HFFc6 (cell line): ENCODE results near the gene NPRL2. TPM values are rescaled to one million over a fixed set of nuclear protein-coding genes. Genes with fewer than 3 reads are reported as not detected.

Source experiments
- DNase-seq: peaks from one replicate; pipeline ENCODE4 v3.0.0-alpha.2; 2018
- H3K27ac Mint-ChIP-seq: 2 replicates; pipeline ENCODE4 v1.8.0; 2020; ENCODE audit warnings: mild to moderate bottlenecking, mixed read lengths
- H3K27me3 Mint-ChIP-seq: 2 replicates; pipeline ENCODE4 v1.8.0; 2021; ENCODE audit warnings: mild to moderate bottlenecking, moderate library complexity, mixed read lengths; ENCODE audit not compliant: insufficient read depth
- H3K36me3 Mint-ChIP-seq: 2 replicates; pipeline ENCODE4 v1.8.0; 2021; ENCODE audit warnings: low read depth, mixed read lengths
- H3K4me1 Mint-ChIP-seq: 2 replicates; pipeline ENCODE4 v1.8.0; 2020; ENCODE audit warnings: low read depth, mixed read lengths
- H3K4me3 Mint-ChIP-seq: 2 replicates; pipeline ENCODE4 v1.8.0; 2020; ENCODE audit warnings: mild to moderate bottlenecking, moderate library complexity, mixed read lengths
- H3K9me3 Mint-ChIP-seq: 2 replicates; pipeline ENCODE4 v1.8.0; 2020; ENCODE audit warnings: mild to moderate bottlenecking, mixed read lengths
- CTCF ChIP-seq: fragments of 200-600 bp; sonication (generic); IDR thresholded peaks from 2 replicates; pipeline ENCODE4 v1.5.0; 2021; ENCODE audit warnings: antibody characterized with exemption, mild to moderate bottlenecking
- total RNA-seq, 6 experiments: library from RNA; stranded (reverse); fragmentation: NEBNext Ultra II Directional; extraction: Animal tissue kit (Norgen Biotek cat#: 25700); gene quantifications; 2 replicates in 1 of 6; 3 replicates in 5 of 6; pipeline ENCODE4 v1.2.3, GENCODE V29; 2021

Gene NPRL2
- total RNA-seq, 6 experiments from 2014 or later: 12.3 to 18.7 (median 17.4) TPM

DNA sequence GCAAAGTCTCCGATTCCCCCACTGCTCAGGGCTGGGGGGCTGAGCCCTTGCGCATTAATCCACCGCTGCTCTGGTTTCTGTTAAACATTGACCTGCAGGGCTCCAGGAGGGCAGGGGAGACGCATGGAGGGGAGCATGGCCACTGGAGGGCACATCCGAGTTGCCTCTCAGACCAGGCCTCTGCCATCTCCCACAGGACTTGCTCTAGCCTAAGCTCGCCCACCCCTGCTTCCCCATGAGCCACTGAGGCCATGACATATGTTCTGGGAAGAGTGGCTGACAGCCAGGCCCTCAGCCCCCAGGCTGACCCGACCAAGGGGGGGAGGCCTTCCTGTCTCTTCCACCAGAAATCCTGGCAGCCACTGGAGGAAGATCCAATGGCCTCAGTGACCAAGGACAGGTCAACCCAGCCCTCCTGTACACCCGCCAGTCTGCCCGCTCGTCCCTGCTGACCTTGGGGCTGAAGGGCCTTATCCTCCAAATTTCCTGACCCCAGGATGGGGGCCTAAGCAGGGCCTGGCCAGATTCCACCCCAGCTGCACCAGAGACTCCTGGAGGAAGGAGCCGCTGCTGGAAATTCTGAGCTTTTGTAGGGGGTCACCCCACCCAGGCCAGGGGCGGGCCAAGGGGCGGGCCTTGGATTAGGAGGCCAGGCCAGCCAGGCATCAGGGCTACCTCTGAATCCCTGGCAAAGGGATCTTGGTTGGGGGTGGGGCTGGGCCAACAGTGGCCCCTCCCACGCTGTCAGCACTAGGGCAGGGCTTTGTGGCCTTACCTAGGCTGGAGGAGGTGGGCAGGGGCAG lies 47.4 kb downstream of the NPRL2 start, which contains the start of gene HYAL1:
TSS of gene HYAL1 (minus strand) at position 562 of the 803 bp plus-strand sequence. CDS start 618 bp downstream, outside the sequence.
- H3K36me3 Mint-ChIP-seq: no peaks in the 10 kb centered on the region
- peak; percentile 33; the same call in 1 of the 2 replicates for TF ChIP-seq CTCF
- H3K27ac Mint-ChIP-seq: no peak within 1 kb of the TSS
- no peak within 1 kb of the TSS for H3K4me3 Mint-ChIP-seq
- peaks cover 19% of the 10 kb centered on the region for H3K4me1 Mint-ChIP-seq
- no peaks in the 10 kb centered on the region; the same call in 1 of the 2 replicates for H3K27me3 Mint-ChIP-seq
- no peaks in the 10 kb centered on the region; the same call in 1 of the 2 replicates for H3K9me3 Mint-ChIP-seq
- no peak for DNase-seq

DNA sequence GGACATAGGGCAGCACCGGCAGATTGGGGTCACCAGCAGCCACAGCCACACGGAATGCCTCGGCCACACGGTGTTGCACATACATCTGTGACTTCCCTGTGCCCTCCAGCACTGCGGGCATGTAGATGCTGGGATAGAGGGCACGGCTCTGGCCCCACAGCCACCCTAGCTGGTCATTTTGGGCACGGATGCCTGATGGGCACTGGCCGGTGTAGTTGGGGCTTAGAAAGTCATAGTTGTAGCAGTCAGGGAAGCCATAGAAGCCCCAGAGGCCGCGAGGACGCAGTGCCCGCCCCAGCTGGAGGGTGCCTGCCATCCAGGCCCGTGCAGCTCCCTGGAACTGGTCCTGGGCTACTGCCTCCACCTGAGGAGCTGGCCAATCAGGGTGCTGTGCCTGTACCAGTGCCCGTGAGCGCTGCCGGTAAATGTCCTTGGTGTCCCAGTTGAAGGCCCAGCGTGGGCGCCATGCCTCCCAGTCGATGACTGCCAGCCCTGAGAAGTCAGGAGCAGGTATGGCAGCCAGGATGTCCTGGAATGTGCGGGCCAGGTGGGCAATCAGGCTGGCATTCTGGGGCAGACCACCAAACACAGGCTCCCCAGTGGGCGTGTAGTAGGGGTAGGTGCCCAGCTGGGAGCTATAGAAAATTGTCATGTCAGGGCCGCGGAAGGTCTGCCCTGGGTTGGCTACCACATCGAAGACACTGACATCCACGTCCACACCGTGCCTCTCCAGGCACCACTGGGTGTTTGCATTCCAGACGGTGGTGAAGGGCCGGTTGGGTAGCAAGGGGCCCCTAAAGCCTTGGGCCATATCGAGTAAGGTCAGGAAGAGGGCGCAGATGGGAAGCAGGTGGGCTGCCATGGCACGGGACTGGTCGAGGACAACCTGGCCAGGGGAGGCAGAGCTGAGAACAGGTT lies 48.2 kb downstream of the NPRL2 start:
- Mint-ChIP-seq H3K27me3 (no peaks in the 10 kb centered on the region; the same call in 1 of the 2 replicates), H3K27ac (no peak overlapping the region), H3K36me3 (no peaks in the 10 kb centered on the region), H3K9me3 (no peaks in the 10 kb centered on the region; the same call in 1 of the 2 replicates), H3K4me3 (no peak overlapping the region), H3K4me1 (peaks cover 23% of the 10 kb centered on the region)
- DNase-seq: no peak
- no peak for TF ChIP-seq CTCF

DNA sequence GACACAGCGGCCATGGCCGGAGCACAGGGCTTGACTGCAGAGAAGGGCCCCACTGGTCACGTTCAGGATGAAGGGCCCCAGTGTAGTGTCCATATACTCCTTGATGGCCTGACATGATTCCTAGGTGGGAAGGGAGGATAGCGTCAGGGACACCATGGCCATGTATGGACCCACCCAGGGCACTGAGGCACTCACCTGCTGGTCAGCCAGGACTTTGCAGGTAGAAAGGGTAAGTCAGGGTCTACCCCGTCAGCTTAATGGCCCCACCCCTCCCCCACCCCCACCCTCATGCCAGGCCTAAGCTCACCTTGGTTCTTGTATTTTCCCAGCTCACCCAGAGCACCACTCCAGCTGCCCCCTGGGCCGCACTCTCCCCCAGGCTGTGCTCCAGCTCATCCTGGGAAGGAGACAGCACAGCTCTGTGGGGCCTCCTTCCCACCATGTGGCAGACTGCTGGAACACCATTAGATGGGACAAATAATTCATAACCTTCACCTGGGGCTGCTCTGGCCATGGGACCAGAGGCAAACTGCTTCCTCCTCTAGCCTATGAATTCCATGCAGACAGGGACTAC lies 49.8 kb downstream of the NPRL2 start:
- H3K27ac Mint-ChIP-seq: peak overlapping the region; percentile 92
- H3K27me3 Mint-ChIP-seq: no peaks in the 10 kb centered on the region; the same call in 1 of the 2 replicates
- H3K9me3 Mint-ChIP-seq: no peaks in the 10 kb centered on the region
- peaks cover 23% of the 10 kb centered on the region for H3K4me1 Mint-ChIP-seq
- H3K4me3 Mint-ChIP-seq: peak overlapping the region; percentile 94; the same call in 1 of the 2 replicates
- DNase-seq: no peak
- H3K36me3 Mint-ChIP-seq: no peaks in the 10 kb centered on the region
- TF ChIP-seq CTCF: no peak; the same call in 1 of the 2 replicates

DNA sequence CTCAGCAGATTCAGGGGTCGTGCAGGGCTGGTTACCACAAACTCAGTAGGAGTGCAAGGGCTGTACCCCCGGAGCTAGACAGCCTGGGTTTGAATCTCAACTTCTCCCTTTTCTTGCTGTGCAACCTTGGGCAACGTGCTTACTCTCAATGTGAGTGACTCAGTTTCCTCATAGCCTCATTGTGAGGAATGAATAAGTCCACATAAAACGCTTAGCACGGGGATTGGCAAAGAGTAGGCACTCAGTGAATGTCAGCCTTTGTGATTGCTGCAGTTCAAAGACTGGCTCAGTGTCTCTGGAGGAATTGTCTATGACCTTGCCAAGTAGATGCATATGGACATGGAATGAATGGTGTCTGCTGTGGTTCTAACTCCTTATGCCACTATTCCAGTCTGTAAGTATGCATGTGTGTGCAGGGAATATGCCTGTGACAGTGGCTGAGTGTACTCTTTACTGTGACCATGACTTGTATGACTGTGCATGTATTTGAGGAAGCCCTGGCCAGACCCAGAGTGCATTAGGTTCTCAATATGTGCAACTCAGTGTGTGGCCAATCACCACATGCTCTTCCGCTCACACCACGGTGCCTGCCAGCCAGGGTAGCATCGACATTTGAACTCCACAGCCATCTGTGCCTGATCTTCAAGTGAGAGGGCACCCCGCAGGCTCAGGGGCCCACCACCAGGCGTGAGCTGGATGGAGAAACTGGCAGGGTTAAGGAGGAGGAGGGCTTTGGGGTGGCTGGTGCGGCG lies 50.5 kb downstream of the NPRL2 start:
- Mint-ChIP-seq H3K36me3 (no peaks in the 10 kb centered on the region), H3K4me1 (peaks cover 23% of the 10 kb centered on the region), H3K4me3 (peak overlapping the region; percentile 94), H3K27ac (peak overlapping the region; percentile 92), H3K9me3 (no peaks in the 10 kb centered on the region), H3K27me3 (no peaks in the 10 kb centered on the region; the same call in 1 of the 2 replicates)
- no peak for TF ChIP-seq CTCF
- DNase-seq: peak; percentile 28

GRCh38 chr3:50299638-50299928 lies 51.0 kb downstream of the NPRL2 start:
- Mint-ChIP-seq H3K36me3 (no peaks in the 10 kb centered on the region), H3K27me3 (no peaks in the 10 kb centered on the region; the same call in 1 of the 2 replicates), H3K4me1 (peaks cover 20% of the 10 kb centered on the region), H3K9me3 (no peaks in the 10 kb centered on the region), H3K4me3 (peak overlapping the region; percentile 94), H3K27ac (peak overlapping the region; percentile 92)
- no peak for DNase-seq
- no peak for TF ChIP-seq CTCF
